Central memory CD8-positive, alpha-beta T cell (primary cell): ENCODE measurements around the gene MSANTD1.
A peak's percentile ranks its signal among the peaks of the same experiment; 100 is the strongest.

ENCODE experiments used
- ATAC-seq: fragments of 150-1000 bp; cut with Tn5 transposase; replicated peaks from 2 replicates; pipeline ENCODE4 v1.10.0; 2022; ENCODE audit warnings: mild to moderate bottlenecking, moderate FRiP score, moderate number of reproducible peaks; ENCODE audit not compliant: poor library complexity, severe bottlenecking; ENCODE audit errors: extremely low read depth
- DNase-seq, 2 donors: peaks; one replicate each; pipeline ENCODE4 v3.0.0; 2021; ENCODE audit warnings: low spot score in 2 of 2
- H3K27ac Mint-ChIP-seq: one replicate; pipeline ENCODE4 v1.8.0; 2022; ENCODE audit warnings: low read depth, mild to moderate bottlenecking, moderate library complexity, mixed read lengths
- H3K27me3 Mint-ChIP-seq: one replicate; pipeline ENCODE4 v1.8.0; 2022; ENCODE audit warnings: mixed read lengths
- H3K36me3 Mint-ChIP-seq: one replicate; pipeline ENCODE4 v1.8.0; 2022; ENCODE audit warnings: mild to moderate bottlenecking, moderate library complexity, mixed read lengths; ENCODE audit not compliant: insufficient read depth
- H3K4me1 Mint-ChIP-seq: one replicate; pipeline ENCODE4 v1.8.0; 2022; ENCODE audit warnings: mixed read lengths
- H3K4me3 Mint-ChIP-seq: one replicate; pipeline ENCODE4 v1.8.0; 2022; ENCODE audit warnings: mild to moderate bottlenecking, moderate library complexity, mixed read lengths
- H3K9me3 Mint-ChIP-seq: one replicate; pipeline ENCODE4 v1.8.0; 2022; ENCODE audit warnings: mixed read lengths

The MSANTD1 gene

DNA sequence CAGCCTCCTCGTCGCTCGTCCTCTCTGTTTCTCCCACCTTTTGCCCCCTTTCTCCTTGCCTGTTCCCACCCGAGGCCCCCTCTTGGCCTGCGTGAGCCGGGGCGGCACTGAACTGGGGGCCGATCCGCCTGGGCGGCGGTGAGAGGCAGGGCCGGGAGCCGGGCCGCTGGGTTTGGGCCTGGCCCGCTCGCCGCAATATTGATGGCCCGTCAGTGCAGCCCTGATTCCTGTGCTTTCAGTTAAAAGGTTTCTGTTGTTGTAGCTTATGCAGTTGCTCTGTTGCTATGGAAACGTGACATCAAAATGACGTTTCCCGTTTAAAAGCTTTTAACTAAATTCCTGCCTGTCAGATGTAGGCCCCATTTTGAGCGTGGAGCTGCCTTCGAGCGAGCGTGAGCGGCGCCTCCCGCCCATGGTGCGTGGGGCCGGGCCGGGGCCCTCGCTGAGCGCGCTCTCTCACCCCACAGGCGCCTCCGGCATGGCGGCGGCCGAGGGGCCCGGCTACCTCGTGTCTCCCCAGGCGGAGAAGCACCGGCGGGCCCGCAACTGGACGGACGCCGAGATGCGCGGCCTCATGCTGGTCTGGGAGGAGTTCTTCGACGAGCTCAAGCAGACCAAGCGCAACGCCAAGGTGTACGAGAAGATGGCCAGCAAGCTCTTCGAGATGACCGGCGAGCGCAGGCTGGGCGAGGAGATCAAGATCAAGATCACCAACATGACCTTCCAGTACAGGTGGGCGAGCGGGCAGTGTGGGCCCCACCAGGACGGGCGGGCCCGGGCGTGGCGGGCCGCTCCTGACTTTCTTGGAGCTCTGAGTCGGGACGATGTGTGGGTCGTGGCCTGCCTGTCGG is at the start of gene MSANTD1:
Gene MSANTD1 (plus strand): TSS at position 349 of the 851 bp plus-strand sequence. CDS start 64 bp downstream, at position 413.
- Mint-ChIP-seq H3K4me3 (no peak within 1 kb of the TSS), H3K36me3 (peaks cover 7% of the 10 kb centered on the region)

DNA sequence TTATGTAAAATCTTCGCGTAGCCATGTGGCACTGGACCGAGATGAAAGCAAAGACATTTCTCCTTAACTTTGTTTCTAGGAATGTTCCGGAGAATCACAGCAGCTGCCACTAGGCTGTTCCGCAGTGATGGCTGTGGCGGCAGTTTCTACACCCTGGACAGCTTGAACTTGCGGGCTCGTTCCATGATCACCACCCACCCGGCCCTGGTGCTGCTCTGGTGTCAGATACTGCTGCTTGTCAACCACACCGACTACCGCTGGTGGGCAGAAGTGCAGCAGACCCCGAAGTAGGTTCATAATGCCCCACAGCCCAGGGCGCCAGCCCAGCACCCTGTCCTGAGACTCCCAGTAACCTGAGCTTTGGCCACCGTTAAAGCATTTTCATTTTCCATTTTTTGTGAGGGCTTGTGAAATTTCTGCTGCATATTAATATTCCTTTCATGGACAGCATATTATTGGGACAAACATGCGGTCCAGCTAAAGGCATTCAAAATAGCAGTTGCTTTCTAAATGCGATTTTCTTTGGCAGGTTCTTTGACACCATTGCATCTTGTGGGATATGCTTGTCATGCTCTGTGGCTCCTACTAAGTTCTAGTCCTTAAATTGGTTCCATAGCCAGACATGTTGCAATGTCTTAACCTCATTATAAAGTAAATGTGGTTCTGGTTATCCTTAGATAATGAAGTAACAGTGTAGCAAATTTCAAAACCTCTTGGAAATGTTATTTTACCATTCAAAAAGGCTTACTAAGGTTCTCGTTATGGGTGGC is 49.1 kb upstream of the MSANTD1 start:
- no peak overlapping the region for H3K27ac Mint-ChIP-seq
- no peaks in the 10 kb centered on the region for H3K9me3 Mint-ChIP-seq
- peaks cover 67% of the 10 kb centered on the region for H3K4me1 Mint-ChIP-seq
- peaks cover 20% of the 10 kb centered on the region for H3K36me3 Mint-ChIP-seq
- H3K4me3 Mint-ChIP-seq, result no peak overlapping the region
- no peak for ATAC-seq
- H3K27me3 Mint-ChIP-seq, result no peaks in the 10 kb centered on the region
- no peak for DNase-seq

More for the DNA sequence above, at the start of gene MSANTD1:
- ATAC-seq, result no peak
- DNase-seq, result no peak
- H3K9me3 Mint-ChIP-seq, result no peaks in the 10 kb centered on the region
- H3K4me1 Mint-ChIP-seq, result peaks cover 5% of the 10 kb centered on the region
- no peaks in the 10 kb centered on the region for H3K27me3 Mint-ChIP-seq
- peak within 1 kb of the TSS; percentile 83 for H3K27ac Mint-ChIP-seq

DNA sequence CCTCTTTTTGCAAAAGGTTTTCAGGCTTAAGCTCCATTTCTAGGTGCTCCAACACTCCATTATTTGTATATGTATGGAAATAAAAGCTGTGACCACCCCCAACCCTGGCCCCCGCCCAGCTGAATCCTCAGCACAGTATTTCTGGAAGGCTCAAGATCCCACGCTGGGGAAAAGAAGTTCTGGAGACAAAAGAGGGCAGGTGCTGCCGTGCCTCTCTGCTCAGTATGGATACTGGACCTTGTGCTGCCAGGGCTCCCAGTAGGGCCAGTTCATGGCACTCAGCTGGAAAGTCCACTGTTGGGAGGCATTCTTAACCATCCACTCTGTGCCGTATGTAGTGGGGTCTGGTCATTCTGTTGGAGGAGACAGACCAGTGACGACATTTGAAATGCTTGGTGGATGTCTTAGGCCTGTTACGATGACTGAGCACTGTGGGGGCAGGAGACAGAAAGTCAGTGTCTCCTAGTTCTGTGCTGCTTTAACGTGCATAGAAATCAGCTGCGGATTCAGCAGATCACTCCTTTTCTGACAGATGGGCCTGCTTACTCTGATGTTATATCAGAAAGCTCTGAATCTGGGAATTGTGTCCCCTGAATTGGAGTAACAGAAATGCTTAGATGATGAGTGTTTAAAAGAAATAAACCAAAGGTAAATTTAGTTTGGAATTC is 48.4 kb upstream of the MSANTD1 start:
- Mint-ChIP-seq H3K36me3 (peaks cover 20% of the 10 kb centered on the region), H3K4me3 (no peak overlapping the region), H3K27ac (no peak overlapping the region), H3K27me3 (no peaks in the 10 kb centered on the region), H3K4me1 (peaks cover 60% of the 10 kb centered on the region), H3K9me3 (no peaks in the 10 kb centered on the region)
- ATAC-seq (no peak), DNase-seq (no peak)

DNA sequence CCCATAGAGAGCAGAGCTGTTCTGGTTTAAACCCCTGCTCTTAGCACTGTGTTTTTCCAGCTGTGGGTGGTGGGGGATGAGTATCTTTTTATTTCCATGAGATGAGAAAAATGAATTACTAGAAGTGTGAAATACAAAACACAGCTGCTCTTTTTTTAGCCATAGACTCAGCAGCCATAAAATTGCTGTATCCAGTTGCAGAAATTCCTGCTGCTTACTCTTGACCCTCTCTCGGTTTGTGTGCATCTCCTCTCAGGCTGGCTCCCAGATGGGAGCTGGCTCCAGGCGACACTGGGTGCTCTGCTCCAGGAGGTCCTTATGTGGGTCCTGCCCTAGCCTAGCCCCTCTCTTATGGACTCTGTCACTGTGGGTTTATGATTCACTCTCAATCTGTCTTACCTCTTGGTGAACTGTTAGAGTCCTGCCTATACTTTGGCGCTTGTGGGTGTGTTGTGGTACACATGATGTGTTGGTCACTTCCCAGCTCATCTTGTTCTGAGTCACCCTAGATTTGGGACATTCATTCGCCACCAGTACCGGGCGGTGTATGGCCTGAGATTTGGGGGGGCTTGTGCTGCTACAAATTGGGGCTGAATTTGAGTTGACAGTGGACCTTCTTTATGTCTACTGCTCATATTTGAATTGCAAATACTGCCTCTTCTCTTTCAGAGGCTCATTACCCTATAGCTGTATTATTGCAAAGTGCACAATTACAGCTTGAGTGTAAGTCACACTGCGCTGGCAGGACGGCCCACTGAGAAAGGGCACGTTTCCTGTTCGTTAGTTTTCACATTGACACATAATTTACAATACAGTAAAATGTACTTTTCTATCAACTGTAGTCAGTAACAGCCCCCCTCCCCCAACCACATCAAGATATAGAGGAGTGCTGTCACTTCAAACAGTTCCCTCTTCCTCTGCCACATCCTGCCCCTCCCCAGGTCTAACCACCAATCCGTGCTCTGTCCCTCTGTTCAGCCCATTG is 46.9 kb upstream of the MSANTD1 start:
- H3K27me3 Mint-ChIP-seq, result no peaks in the 10 kb centered on the region
- H3K36me3 Mint-ChIP-seq, result peaks cover 27% of the 10 kb centered on the region
- peak overlapping the region; percentile 87 for H3K27ac Mint-ChIP-seq
- H3K4me1 Mint-ChIP-seq, result peaks cover 45% of the 10 kb centered on the region
- DNase-seq, result peak; percentile 50 to 77
- peak overlapping the region; percentile 45 for H3K4me3 Mint-ChIP-seq
- ATAC-seq, result peak; percentile 96
- H3K9me3 Mint-ChIP-seq, result no peaks in the 10 kb centered on the region

DNA sequence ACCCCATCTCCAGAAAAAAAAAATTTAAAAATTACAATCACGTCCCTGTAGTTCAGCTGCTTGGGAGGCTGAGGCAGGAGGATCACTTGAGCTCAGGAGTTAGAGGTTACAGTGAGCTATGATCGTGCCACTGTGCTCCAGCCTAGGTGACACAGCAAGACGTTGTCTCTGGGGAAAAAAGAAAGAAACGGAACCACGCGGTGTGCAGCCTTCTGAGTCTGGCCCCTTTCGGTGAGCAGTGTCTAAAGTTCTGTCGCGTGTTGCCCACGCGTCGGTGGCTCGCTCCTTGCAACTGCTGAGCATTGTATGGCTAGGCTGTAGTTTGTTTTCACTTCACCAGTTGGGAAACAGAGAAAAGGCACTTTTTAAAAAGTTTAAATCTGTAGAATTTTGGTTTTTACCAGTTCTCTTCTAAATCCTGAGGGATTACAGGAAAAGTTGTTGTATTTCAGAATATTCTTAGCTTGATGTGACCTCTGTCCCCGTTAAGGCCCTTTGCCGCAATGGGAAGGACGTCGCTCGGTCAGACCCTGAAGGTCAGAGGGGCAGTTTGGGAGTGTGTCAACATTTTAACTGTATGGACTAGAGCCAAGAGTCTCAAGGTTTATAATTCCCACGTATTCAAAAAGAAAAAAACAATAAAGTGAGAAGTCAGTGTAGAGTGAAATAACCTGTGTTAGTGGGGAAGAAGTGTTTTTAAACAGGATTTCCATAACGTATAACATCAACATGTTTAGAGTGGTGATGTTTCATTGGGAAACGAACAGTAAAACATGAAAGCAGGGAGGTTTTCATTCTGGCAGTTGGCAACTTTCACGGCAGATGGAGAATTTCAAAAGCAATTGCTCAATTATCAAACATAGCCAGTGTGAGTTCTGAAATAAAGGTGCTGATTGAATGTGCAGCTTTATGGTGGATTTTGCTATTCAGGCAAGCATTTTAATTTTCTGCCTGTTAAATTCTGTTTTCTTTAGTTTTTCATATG is 45.8 kb upstream of the MSANTD1 start:
- Mint-ChIP-seq H3K36me3 (peaks cover 35% of the 10 kb centered on the region), H3K4me1 (peaks cover 37% of the 10 kb centered on the region), H3K27me3 (no peaks in the 10 kb centered on the region), H3K9me3 (no peaks in the 10 kb centered on the region), H3K27ac (peak overlapping the region; percentile 87), H3K4me3 (peak overlapping the region; percentile 45)
- DNase-seq (no peak), ATAC-seq (peak; percentile 40)

DNA sequence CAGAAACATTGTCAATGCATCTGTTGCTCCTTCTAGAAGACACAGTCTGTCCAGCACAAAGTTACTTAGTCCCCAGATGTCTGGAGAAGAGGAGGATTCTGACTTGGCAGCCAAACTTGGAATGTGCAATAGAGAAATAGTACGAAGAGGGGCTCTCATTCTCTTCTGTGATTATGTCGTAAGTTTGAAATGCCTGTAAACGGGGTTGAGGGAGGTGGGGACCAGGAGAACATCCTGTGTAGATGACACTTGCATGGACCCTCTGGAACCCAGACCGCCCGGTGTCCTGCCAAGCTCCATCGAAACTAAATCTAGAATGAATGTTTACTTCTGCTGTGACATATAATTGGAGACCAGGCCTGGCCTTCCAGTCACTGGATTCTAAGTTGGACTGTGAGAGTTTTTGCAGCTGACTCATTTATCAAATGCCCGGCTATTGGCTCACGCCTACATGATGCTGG is 45.0 kb upstream of the MSANTD1 start:
- no peak for DNase-seq
- Mint-ChIP-seq H3K4me1 (peaks cover 37% of the 10 kb centered on the region), H3K4me3 (peak overlapping the region; percentile 45), H3K27ac (no peak overlapping the region), H3K27me3 (no peaks in the 10 kb centered on the region), H3K9me3 (no peaks in the 10 kb centered on the region), H3K36me3 (peaks cover 41% of the 10 kb centered on the region)
- no peak for ATAC-seq

DNA sequence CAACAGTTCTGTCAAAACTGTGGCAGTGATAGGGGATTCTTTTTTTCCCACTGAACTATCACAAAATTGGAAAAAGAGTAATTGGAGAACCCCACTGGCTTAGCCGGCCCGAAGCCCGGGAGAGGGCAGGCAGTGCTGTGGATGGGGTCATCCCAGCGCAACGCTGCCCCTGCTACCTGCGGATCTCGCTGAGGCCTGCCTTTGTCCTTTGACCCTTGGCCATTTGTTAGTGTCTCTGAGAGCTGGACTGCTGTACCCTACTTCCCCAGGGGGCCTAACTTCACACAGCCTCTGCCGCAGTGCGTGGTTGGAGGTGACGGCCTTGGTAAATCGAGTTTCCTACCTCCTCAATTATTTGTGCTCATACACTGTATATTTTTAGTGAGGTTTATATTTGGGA is 43.0 kb upstream of the MSANTD1 start:
- H3K36me3 Mint-ChIP-seq, result peaks cover 57% of the 10 kb centered on the region
- H3K9me3 Mint-ChIP-seq, result no peaks in the 10 kb centered on the region
- no peaks in the 10 kb centered on the region for H3K27me3 Mint-ChIP-seq
- peaks cover 37% of the 10 kb centered on the region for H3K4me1 Mint-ChIP-seq
- H3K27ac Mint-ChIP-seq, result no peak overlapping the region
- ATAC-seq (no peak), DNase-seq (no peak)
- no peak overlapping the region for H3K4me3 Mint-ChIP-seq

DNA sequence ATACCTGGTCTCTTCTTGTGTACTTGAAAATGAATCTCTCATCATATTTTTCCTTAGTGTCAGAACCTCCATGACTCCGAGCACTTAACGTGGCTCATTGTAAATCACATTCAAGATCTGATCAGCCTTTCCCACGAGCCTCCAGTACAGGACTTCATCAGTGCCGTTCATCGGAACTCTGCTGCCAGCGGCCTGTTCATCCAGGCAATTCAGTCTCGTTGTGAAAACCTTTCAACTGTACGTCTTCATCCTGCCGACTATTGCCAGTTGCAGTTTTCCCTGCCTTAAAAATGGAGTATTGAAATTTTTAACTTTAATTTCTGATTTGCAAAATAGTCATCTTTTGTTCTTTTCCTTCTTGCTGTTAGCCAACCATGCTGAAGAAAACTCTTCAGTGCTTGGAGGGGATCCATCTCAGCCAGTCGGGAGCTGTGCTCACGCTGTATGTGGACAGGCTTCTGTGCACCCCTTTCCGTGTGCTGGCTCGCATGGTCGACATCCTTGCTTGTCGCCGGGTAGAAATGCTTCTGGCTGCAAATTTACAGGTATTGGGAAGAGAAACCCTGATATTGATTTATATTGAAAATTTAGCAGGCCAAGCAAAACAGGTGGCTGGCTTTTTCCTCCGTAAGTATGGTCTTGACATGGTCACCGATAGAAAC is 42.4 kb upstream of the MSANTD1 start:
- ATAC-seq, result no peak
- DNase-seq, result no peak
- Mint-ChIP-seq H3K9me3 (no peaks in the 10 kb centered on the region), H3K4me1 (peaks cover 31% of the 10 kb centered on the region), H3K27me3 (no peaks in the 10 kb centered on the region), H3K4me3 (no peak overlapping the region), H3K27ac (no peak overlapping the region), H3K36me3 (peaks cover 59% of the 10 kb centered on the region)

DNA sequence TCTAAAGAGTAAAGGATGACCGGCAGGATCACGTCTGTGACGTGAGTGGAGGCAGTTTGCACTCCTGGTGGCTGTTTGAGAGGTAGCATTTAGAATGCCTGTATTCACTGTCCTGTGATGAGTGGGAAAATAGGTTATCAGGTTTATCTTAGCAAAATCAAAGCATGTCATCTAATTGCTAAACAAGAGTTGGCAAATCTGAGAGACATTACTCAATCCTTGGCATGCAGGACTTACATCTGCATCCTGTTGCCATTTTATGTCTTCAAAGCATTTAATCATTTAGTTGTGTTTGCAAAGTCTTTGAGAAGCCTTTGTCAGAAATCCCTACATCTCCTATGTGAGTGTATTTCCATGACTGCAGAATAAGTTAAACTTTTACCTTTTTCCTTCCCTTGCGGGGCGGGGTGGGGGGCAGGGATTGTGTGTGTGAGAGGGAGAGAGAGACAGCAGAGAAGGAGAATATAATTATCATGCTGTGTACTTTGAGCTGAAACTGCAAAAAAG is 41.4 kb upstream of the MSANTD1 start:
- Mint-ChIP-seq H3K27me3 (no peaks in the 10 kb centered on the region), H3K9me3 (no peaks in the 10 kb centered on the region), H3K4me3 (no peak overlapping the region), H3K36me3 (peaks cover 59% of the 10 kb centered on the region), H3K4me1 (peaks cover 21% of the 10 kb centered on the region), H3K27ac (no peak overlapping the region)
- no peak for DNase-seq
- no peak for ATAC-seq

DNA sequence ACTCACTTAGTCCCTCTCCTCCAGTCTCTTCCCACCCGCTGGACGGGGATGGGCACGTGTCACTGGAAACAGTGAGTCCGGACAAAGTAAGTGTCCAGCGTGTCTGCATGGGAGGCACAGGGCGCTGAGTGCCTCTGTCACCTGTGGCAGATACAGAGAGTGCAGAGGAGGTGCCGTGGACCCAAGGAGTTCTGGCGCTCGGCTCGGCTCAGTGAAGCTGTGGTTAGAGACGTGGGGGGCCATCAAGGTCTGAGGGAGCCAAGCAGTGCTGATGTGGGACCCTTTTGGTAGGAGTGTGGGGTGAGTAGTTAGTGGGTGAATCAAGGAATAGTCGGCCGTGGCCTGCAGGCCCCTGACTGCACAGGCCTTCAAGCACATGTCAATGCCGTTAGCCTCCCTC is 40.1 kb upstream of the MSANTD1 start:
- Mint-ChIP-seq H3K4me3 (no peak overlapping the region), H3K27ac (no peak overlapping the region), H3K27me3 (no peaks in the 10 kb centered on the region), H3K9me3 (no peaks in the 10 kb centered on the region), H3K4me1 (peaks cover 9% of the 10 kb centered on the region), H3K36me3 (peaks cover 58% of the 10 kb centered on the region)
- DNase-seq (no peak), ATAC-seq (no peak)
